Hepatocyte (in vitro differentiated cells): ENCODE measurements around the gene ZNF177. TPM values are rescaled to one million over a fixed set of nuclear protein-coding genes. Genes with fewer than 3 reads are reported as not detected.

ENCODE experiments used
- DNase-seq: peaks from one replicate; pipeline ENCODE4 v3.0.0-alpha.2; 2016; ENCODE audit warnings: low spot score
- H2AFZ ChIP-seq: fragments of 200-600 bp; sonication (generic); 2 replicates; pipeline ENCODE4 v1.6.0; 2016; ENCODE audit warnings: antibody characterized with exemption, mild to moderate bottlenecking
- H3K27ac ChIP-seq: fragments of 200-600 bp; sonication (generic); 2 replicates; pipeline ENCODE4 v1.5.1; 2016; ENCODE audit warnings: mild to moderate bottlenecking
- H3K27me3 ChIP-seq: fragments of 200-600 bp; sonication (generic); 2 replicates; pipeline ENCODE4 v1.6.1; 2016
- H3K36me3 ChIP-seq: fragments of 200-600 bp; sonication (generic); replicated peaks from 2 replicates; pipeline ENCODE4 v1.5.1; 2016; ENCODE audit warnings: low read depth; ENCODE audit not compliant: insufficient read depth
- H3K4me1 ChIP-seq: fragments of 200-600 bp; sonication (generic); 2 replicates; pipeline ENCODE4 v1.5.1; 2016; ENCODE audit warnings: mild to moderate bottlenecking, moderate library complexity; ENCODE audit not compliant: insufficient read depth
- H3K4me2 ChIP-seq: fragments of 200-600 bp; sonication (generic); 2 replicates; pipeline ENCODE4 v1.6.0; 2016
- H3K4me3 ChIP-seq: fragments of 200-600 bp; sonication (generic); 2 replicates; pipeline ENCODE4 v1.5.1; 2016; ENCODE audit warnings: mild to moderate bottlenecking
- H3K79me2 ChIP-seq: fragments of 200-600 bp; sonication (generic); 2 replicates; pipeline ENCODE4 v1.6.0; 2017; ENCODE audit warnings: mild to moderate bottlenecking
- H3K9me2 ChIP-seq: fragments of 200-600 bp; sonication (generic); replicated peaks from 2 replicates; pipeline ENCODE4 v1.6.0; 2017; ENCODE audit warnings: mild to moderate bottlenecking; ENCODE audit not compliant: insufficient read depth
- H3K9me3 ChIP-seq: fragments of 200-600 bp; sonication (generic); 2 replicates; pipeline ENCODE4 v1.5.1; 2016; ENCODE audit warnings: low read depth, mild to moderate bottlenecking
- H4K20me1 ChIP-seq: fragments of 200-600 bp; sonication (generic); 2 replicates; pipeline ENCODE4 v1.6.0; 2016; ENCODE audit warnings: mild to moderate bottlenecking; ENCODE audit not compliant: insufficient read depth, poor library complexity, severe bottlenecking
- EZH2 ChIP-seq: fragments of 200-600 bp; sonication (generic); IDR thresholded peaks from 2 replicates; pipeline ENCODE4 v1.6.1; 2016; ENCODE audit warnings: antibody characterized with exemption, mild to moderate bottlenecking, borderline replicate concordance
- EZH2phosphoT487 ChIP-seq: fragments of 200-600 bp; sonication (generic); IDR thresholded peaks from one replicate; pipeline ENCODE4 v1.6.1; 2018; ENCODE audit warnings: antibody characterized with exemption, mild to moderate bottlenecking, low read depth, moderate library complexity; ENCODE audit not compliant: unreplicated experiment, severe bottlenecking
- WGBS: methylation state at CpG from one replicate; pipeline ENCODE4 v1.1.6; 2016; ENCODE audit warnings: low lambda C conversion rate; ENCODE audit errors: missing lambda C conversion rate; 5-methylcytosine and 5-hydroxymethylcytosine counted together
- polyA plus RNA-seq: library from polyadenylated mRNA; unstranded; fragments of >200 nt; fragmentation: Nextera tagmentation; extraction: Ambion mirVana; gene quantifications from 2 replicates; pipeline ENCODE4 v1.2.1, GENCODE V29; 2016
- total RNA-seq: library from RNA; depleted of rRNA; stranded (reverse); fragments of >200 nt; gene quantifications from 2 replicates; pipeline ENCODE4 v1.2.3, GENCODE V29; 2014
- TF ChIP-seq, protein P1 (sequence below): fragments of 200-600 bp; sonication (generic); IDR thresholded peaks from 2 replicates; pipeline ENCODE4 v1.5.1; 2016; ENCODE audit warnings: antibody characterized with exemption, mild to moderate bottlenecking; ENCODE audit not compliant: poor library complexity

Gene ZNF177
- total and polyA plus RNA-seq, 2 experiments from 2014 or later, result 4.2 to 5.2 TPM

DNA sequence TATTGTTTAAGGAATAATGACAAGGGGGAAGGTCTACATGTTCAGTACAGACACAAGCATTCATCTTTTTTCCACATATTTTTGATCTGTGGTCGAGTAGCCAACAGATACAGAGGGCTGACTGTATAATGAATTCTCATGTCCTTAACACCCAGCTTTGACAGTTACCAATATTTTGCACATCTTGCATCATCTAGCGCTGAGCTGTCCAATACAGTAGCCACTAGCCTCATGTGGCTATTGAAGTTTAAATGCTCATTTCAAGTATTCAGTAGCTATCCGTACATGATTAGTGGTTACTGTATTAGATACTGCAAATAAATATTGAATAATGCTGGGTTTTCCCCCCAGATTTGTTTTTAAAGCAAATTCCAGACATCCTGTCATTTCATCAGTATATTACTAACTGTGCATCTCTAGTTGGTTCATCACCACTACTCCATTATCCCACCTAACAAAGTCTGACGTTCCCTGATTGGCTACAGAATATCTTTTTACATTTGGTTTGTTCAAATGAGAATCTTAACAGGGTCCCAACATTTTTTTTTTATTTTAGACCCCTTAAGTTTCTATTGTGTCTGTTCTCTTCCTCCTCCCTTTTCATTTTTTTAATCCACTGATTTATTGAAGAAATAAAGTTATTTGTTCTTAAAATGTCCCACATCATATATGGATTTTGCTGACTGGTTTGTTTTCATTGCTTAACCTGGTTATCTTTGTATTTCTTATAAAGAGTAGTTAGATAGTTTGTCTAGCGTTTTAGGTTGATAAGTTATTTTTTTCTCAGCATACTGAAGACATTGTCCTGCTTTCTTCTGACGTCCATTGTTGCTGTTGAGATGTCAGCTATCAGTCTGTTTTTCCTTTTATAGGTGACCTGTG lies 8.2 kb downstream of the ZNF177 start:
- Histone ChIP-seq H2AFZ (no peak overlapping the region), H3K4me3 (no peak overlapping the region), H3K27me3 (no peaks in the 10 kb centered on the region), H4K20me1 (no peaks in the 10 kb centered on the region), H3K4me2 (no peak overlapping the region), H3K79me2 (no peaks in the 10 kb centered on the region), H3K9me2 (no peaks in the 10 kb centered on the region), H3K27ac (no peak overlapping the region), H3K36me3 (no peaks in the 10 kb centered on the region), H3K4me1 (no peaks in the 10 kb centered on the region), H3K9me3 (peaks cover 47% of the 10 kb centered on the region)
- WGBS, result 94% methylated on average over 6 of the region's 6 CpGs
- TF ChIP-seq EZH2phosphoT487 (no peak), EZH2 (no peak)
- TF ChIP-seq, protein P1, sequence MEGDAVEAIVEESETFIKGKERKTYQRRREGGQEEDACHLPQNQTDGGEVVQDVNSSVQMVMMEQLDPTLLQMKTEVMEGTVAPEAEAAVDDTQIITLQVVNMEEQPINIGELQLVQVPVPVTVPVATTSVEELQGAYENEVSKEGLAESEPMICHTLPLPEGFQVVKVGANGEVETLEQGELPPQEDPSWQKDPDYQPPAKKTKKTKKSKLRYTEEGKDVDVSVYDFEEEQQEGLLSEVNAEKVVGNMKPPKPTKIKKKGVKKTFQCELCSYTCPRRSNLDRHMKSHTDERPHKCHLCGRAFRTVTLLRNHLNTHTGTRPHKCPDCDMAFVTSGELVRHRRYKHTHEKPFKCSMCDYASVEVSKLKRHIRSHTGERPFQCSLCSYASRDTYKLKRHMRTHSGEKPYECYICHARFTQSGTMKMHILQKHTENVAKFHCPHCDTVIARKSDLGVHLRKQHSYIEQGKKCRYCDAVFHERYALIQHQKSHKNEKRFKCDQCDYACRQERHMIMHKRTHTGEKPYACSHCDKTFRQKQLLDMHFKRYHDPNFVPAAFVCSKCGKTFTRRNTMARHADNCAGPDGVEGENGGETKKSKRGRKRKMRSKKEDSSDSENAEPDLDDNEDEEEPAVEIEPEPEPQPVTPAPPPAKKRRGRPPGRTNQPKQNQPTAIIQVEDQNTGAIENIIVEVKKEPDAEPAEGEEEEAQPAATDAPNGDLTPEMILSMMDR, result no peak
- DNase-seq, result no peak

GRCh38 chr19:9381361-9381785 lies 18.6 kb downstream of the ZNF177 start:
- H3K79me2 ChIP-seq, result no peaks in the 10 kb centered on the region
- no peak overlapping the region for H3K4me3 ChIP-seq
- no peaks in the 10 kb centered on the region for H3K9me2 ChIP-seq
- H3K27ac ChIP-seq, result no peak overlapping the region
- TF ChIP-seq, protein P1, result no peak
- TF ChIP-seq EZH2phosphoT487, result no peak
- no peak for TF ChIP-seq EZH2
- WGBS, result 83% methylated on average over 4 of the region's 4 CpGs
- no peaks in the 10 kb centered on the region for H4K20me1 ChIP-seq
- no peak overlapping the region for H3K4me2 ChIP-seq
- H3K4me1 ChIP-seq, result no peaks in the 10 kb centered on the region
- H3K36me3 ChIP-seq, result peaks cover 11% of the 10 kb centered on the region
- peaks cover 87% of the 10 kb centered on the region for H3K9me3 ChIP-seq
- no peaks in the 10 kb centered on the region for H3K27me3 ChIP-seq
- DNase-seq, result no peak
- H2AFZ ChIP-seq, result no peak overlapping the region

- Histone ChIP-seq H3K4me1 (no peaks in the 10 kb centered on the region), H3K9me2 (no peaks in the 10 kb centered on the region), H2AFZ (no peak overlapping the region), H3K27ac (no peak overlapping the region), H3K79me2 (no peaks in the 10 kb centered on the region), H3K9me3 (peaks cover 13% of the 10 kb centered on the region), H3K27me3 (no peaks in the 10 kb centered on the region), H3K4me2 (no peak overlapping the region), H3K4me3 (no peak overlapping the region), H3K36me3 (no peaks in the 10 kb centered on the region), H4K20me1 (no peaks in the 10 kb centered on the region)
- no peak for DNase-seq
- 94% methylated on average over 38 of the region's 39 CpGs for WGBS
- TF ChIP-seq, protein P1, result no peak
- TF ChIP-seq EZH2phosphoT487 (no peak), EZH2 (no peak)
These were observed 44.1 kb downstream of the ZNF177 start for GRCh38 chr19:9406798-9407352.
